HepG2 (cell line): ENCODE results near the gene FBXW2. TPM values are rescaled to one million over a fixed set of nuclear protein-coding genes. Genes with fewer than 3 reads are reported as not detected.

Experiments used
- AGO1 ChIP-seq: fragments of 200-400 bp; formaldehyde crosslinking; IDR thresholded peaks from 2 replicates; pipeline ENCODE4 v1.6.1; 2017; ENCODE audit warnings: mild to moderate bottlenecking, low read depth, low read length, moderate library complexity; ENCODE audit not compliant: poor library complexity, severe bottlenecking
- ARNTL ChIP-seq: sonication (generic); formaldehyde crosslinking; IDR thresholded peaks from 2 replicates; pipeline ENCODE4 v1.4.0; 2020; ENCODE audit warnings: mild to moderate bottlenecking, missing genetic modification reagents
- CREB3 ChIP-seq: sonication (generic); formaldehyde crosslinking; IDR thresholded peaks from 2 replicates; pipeline ENCODE4 v1.5.0; 2020; ENCODE audit warnings: missing genetic modification reagents
- HINFP ChIP-seq: sonication (generic); formaldehyde crosslinking; IDR thresholded peaks from 2 replicates; pipeline ENCODE4 v1.4.0; 2020; ENCODE audit warnings: low read depth, mild to moderate bottlenecking, missing genetic modification reagents
- HIVEP1 ChIP-seq: sonication (generic); formaldehyde crosslinking; IDR thresholded peaks from 2 replicates; pipeline ENCODE4 v1.4.0; 2020; ENCODE audit warnings: mild to moderate bottlenecking, missing genetic modification reagents
- JUN ChIP-seq: sonication (generic); formaldehyde crosslinking; IDR thresholded peaks from 2 replicates; pipeline ENCODE4 v1.4.0; 2020; ENCODE audit warnings: mild to moderate bottlenecking, missing genetic modification reagents
- MYNN ChIP-seq: sonication (generic); formaldehyde crosslinking; IDR thresholded peaks from 2 replicates; pipeline ENCODE4 v1.4.0; 2020; ENCODE audit warnings: mild to moderate bottlenecking, low read depth, missing genetic modification reagents
- NFE2L1 ChIP-seq: sonication (generic); formaldehyde crosslinking; IDR thresholded peaks from 2 replicates; pipeline ENCODE4 v1.4.0; 2020; ENCODE audit warnings: missing genetic modification reagents, mild to moderate bottlenecking, borderline replicate concordance
- RFX1 ChIP-seq: fragments of 450-650 bp; IDR thresholded peaks from 2 replicates; pipeline ENCODE4 v1.6.1; 2017
- SMARCC2 ChIP-seq: fragments of 450-650 bp; IDR thresholded peaks from 2 replicates; pipeline ENCODE4 v1.6.1; 2017; ENCODE audit warnings: antibody characterized with exemption, mild to moderate bottlenecking
- SRSF9 ChIP-seq: fragments of 200-400 bp; formaldehyde crosslinking; IDR thresholded peaks from 2 replicates; pipeline ENCODE4 v1.6.1; 2018; ENCODE audit warnings: borderline replicate concordance, mild to moderate bottlenecking, low read depth, low read length; ENCODE audit not compliant: insufficient read depth, poor library complexity, severe bottlenecking
- TIGD3 ChIP-seq: sonication (generic); formaldehyde crosslinking; IDR thresholded peaks from 2 replicates; pipeline ENCODE4 v1.5.1; 2020; ENCODE audit warnings: mild to moderate bottlenecking, missing genetic modification reagents, borderline replicate concordance
- TRIM24 ChIP-seq: sonication (generic); formaldehyde crosslinking; IDR thresholded peaks from 2 replicates; pipeline ENCODE4 v1.8.0; 2022; ENCODE audit warnings: mild to moderate bottlenecking, missing genetic modification reagents
- ZC3H13 ChIP-seq: sonication (generic); formaldehyde crosslinking; IDR thresholded peaks from 2 replicates; pipeline ENCODE4 v1.8.1; 2023; ENCODE audit warnings: mild to moderate bottlenecking, missing genetic modification reagents, moderate library complexity
- ZFP36L2 ChIP-seq: sonication (generic); formaldehyde crosslinking; IDR thresholded peaks from 2 replicates; pipeline ENCODE4 v1.4.0; 2020; ENCODE audit warnings: missing genetic modification reagents
- ZFP90 ChIP-seq: sonication (generic); formaldehyde crosslinking; IDR thresholded peaks from 2 replicates; pipeline ENCODE4 v1.8.0; 2022; ENCODE audit warnings: missing genetic modification reagents, mild to moderate bottlenecking, inconsistent platforms, borderline replicate concordance
- ZNF317 ChIP-seq: sonication (generic); formaldehyde crosslinking; IDR thresholded peaks from 2 replicates; pipeline ENCODE4 v1.5.0; 2020; ENCODE audit warnings: mild to moderate bottlenecking, missing genetic modification reagents
- ZNF337 ChIP-seq: sonication (generic); formaldehyde crosslinking; IDR thresholded peaks from 2 replicates; pipeline ENCODE4 v1.5.1; 2020; ENCODE audit warnings: missing genetic modification reagents, low read depth, mild to moderate bottlenecking, borderline replicate concordance
- ZNF543 ChIP-seq: sonication (generic); formaldehyde crosslinking; IDR thresholded peaks from 2 replicates; pipeline ENCODE4 v1.4.0; 2020; ENCODE audit warnings: mild to moderate bottlenecking, missing genetic modification reagents
- ZSCAN12 ChIP-seq: sonication (generic); formaldehyde crosslinking; IDR thresholded peaks from 2 replicates; pipeline ENCODE4 v1.9.0; 2021; ENCODE audit warnings: mild to moderate bottlenecking, missing genetic modification reagents
- ZUFSP ChIP-seq: sonication (generic); formaldehyde crosslinking; IDR thresholded peaks from 2 replicates; pipeline ENCODE4 v1.9.0; 2021; ENCODE audit warnings: missing genetic modification reagents, mild to moderate bottlenecking, borderline replicate concordance
- polyA plus RNA-seq, 8 experiments: library from polyadenylated mRNA; depleted of rRNA in 3 of 8; stranded (reverse) in 7 of 8; unstranded in 1 of 8; fragments of >200 nt; fragmentation: Illumina TruSeq in 4 of 8; extraction: Trizol in 4 of 8; gene quantifications; 2 replicates each; pipeline versions ENCODE4 v1.2.1 to v1.2.3, GENCODE V29; 2011 to 2016; ENCODE audit warnings: low read depth in 4 of 8, missing spikeins in 1 of 8, mixed read lengths in 1 of 8; ENCODE audit not compliant: insufficient read depth in 1 of 8
- total RNA-seq, 5 experiments: library from RNA; depleted of rRNA; stranded (reverse); fragments of >200 nt; fragmentation: Illumina TruSeq; extraction: Trizol; gene quantifications; 2 replicates each; pipeline ENCODE4 v1.2.3, GENCODE V29; 2016; ENCODE audit warnings: low read depth in 1 of 5

Gene FBXW2
- total and polyA plus RNA-seq, 2 of the 13 experiments (the other 11 are each of a cell fraction or from before 2014, with no cell fraction given): 35.4 to 43.1 TPM

- TF ChIP-seq TIGD3 (CRISPR knock-in tag) (no peak), ZC3H13 (CRISPR knock-in tag) (no peak), RFX1 (no peak), ZSCAN12 (CRISPR knock-in tag) (peak; percentile 81; the same call in 1 of the 2 replicates), ZFP90 (CRISPR knock-in tag) (peak; percentile 55; the same call in 1 of the 2 replicates), HINFP (peak; percentile 97), CREB3 (no peak), ZNF337 (0 out of 2 replicates have a peak, but pooled peaks have one; percentile 63), ZNF543 (CRISPR knock-in tag) (peak; percentile 70; the same call in 1 of the 2 replicates), TRIM24 (no peak), SRSF9 (no peak), HIVEP1 (CRISPR knock-in tag) (peak; percentile 72), ARNTL (CRISPR knock-in tag) (0 out of 2 replicates have a peak, but pooled peaks have one; percentile 27), ZUFSP (no peak), AGO1 (no peak), ZFP36L2 (0 out of 2 replicates have a peak, but pooled peaks have one; percentile 8), NFE2L1 (CRISPR knock-in tag) (no peak), SMARCC2 (no peak), JUN (CRISPR knock-in tag) (no peak), MYNN (no peak), ZNF317 (CRISPR knock-in tag) (peak; percentile 68)
These were observed at the start of gene FBXW2 (continued) for GRCh38 chr9:120792898-120793765.
